Left kidney (tissue), 2 donors: ENCODE results near the gene DERA. TPM values are rescaled to one million over a fixed set of nuclear protein-coding genes. Genes with fewer than 3 reads are reported as not detected.
"Not testable (repeated sequence)": the region's sequence is repeated elsewhere in the genome, so short reads cannot be mapped to it uniquely, and the experiment has no call there.

ENCODE experiments used
- DNase-seq: peaks from one replicate; pipeline ENCODE4 v3.0.0-alpha.2; 2013
- polyA plus RNA-seq: library from polyadenylated mRNA; unstranded; fragments of 120-200 nt; gene quantifications from one replicate; pipeline ENCODE4 v1.2.1, GENCODE V29; 2013; ENCODE audit not compliant: insufficient read length

DERA gene
- polyA plus RNA-seq, 1 donor, result 49.9 TPM

DNA sequence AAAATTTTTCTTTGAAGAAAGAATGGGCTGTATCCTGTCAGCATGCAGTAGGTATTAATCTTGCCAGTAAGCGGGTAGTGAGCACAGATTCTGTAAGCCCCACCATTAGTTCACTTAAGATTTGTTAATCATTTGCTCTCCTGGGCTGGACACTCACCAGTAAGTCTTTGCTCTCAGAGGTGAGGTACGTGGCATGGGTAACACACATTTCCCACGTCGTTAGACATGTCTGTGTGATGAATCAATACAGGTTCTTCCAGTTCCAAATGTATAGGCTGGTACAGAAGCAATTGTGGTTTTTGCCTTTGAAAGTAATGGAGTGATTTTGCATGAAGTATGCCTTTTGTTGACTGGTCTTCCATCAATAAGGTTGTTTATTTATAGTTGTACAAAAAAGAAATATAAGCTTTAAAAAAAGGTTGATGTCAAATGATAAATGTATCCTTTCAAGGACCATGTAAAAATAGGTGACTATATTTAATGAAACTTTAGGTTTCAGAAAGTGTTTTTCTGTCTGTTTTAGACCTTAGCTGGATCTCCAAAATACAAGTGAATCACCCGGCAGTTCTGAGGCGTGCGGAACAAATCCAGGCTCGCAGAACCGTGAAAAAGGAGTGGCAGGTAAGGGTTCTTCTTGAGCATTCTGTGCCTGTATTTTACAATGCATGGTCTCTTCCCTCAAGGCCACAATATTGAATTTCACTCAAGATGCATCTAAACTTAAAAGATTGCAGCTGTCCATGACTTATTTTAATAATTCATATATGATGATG lies 45.5 kb downstream of the DERA start:
- DNase-seq, result no peak

DNA sequence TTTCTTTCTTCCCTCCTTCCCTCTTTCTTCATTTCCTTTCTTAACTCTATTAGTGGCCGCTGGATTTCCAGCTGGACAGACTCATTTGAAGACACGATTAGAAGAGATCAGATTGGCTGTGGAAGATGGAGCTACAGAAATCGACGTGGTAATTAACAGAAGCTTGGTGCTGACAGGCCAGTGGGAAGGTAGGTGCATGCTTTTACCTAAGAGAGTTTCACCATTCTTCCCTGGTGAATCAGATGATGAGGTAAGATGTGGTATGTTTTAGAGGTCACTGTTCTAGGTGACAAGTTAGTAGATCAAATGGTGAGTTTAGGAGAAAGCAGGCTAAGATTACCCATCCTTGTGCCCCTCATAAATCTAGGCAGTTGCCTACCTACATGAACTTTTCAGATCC lies 51.6 kb downstream of the DERA start:
- no peak for DNase-seq

DNA sequence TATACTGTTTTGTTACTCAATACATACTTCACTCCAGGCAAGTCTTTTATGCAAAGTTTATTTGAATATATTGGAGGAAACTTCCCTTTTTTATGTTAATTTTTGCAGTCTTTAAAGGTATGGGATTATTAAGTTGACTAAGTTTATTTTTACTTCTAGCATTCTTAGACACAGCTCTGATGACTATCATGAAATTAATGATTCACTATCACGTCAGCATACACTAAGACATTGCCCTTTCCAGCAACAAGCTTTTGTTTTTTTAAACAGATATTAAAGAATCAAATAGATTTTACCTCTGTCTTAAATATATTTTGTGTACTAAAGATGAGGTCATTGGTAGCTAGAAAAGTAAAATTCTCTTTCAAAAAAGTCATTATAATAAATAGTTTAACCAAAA lies 52.1 kb downstream of the DERA start:
- no peak for DNase-seq

DNA sequence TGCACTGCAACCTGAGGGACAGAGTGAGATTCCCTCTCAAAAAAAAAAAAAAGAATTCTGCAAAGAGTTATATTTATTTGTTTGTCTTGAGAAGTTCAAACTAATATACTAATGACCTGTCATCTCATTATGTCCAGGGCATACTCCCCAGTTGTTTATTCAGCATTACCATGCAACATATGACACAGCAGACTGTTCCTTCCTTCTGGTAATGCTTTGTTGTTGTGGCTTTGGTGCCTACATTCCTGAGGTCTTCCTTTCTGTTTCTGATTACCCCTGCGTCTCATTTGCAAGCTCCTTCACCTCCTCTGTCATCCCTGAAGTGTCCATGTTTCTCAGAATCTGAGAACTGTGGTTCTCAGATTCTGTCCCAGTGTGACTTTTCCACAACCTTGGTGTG lies 55.3 kb downstream of the DERA start:
- DNase-seq, result no peak

DNA sequence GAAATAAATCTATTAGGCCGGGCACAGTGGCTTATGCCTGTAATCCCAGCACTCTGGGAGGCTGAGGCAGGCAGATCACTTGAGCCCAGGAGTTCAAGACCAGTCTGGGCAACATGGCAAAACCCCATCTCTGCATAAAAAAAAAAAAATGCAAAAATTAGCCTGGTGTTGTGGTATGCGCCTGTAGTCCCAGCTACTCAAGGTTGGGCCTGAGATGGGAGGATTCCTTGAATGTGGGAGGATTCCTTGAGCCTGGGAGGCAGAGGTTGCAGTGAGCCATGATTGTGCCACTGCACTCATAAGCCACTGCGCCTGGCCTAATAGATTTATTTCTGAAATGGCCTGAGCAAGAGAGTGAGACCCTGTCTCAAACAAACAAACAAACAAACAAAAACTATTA lies 55.9 kb downstream of the DERA start:
- not testable (repeated sequence) for DNase-seq

DNA sequence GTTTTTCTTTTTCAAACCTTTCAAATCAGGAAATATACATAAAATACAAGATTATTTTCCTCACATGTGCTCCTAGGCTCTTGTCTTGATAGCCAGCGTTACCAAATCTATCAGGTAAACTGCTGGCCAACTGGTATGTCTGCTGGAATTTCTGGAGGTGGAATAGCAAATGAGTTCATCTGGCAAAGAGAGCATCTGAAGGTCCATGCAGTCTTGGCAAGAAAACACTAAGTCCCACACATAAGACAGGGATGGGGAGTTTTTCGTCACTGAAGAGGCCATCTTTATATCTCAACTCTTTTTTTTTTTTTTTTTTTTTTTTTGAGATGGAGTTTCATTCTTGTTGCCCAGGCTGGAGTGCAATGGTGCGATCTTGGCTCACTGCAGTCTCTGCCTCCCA lies 60.1 kb downstream of the DERA start:
- DNase-seq, result no peak

DNA sequence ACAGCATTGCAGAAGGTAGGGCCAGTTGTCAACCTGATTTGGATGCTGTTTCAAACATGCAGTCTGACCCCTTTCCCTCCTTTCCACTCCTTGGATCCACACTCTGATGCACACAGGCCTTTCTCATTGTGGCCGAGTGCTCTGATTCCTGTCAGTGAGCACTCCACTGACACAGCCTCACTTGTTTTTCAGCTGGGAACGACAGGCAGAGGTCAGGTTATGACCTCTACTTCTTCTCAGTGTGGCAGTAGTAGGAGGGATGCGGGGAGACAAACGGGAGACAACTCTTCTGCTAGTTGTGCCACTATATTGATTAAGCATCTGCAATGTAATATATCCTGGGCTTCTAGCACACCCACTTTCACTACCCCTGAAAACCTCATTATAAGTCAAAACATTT lies 61.8 kb downstream of the DERA start:
- DNase-seq, result no peak

DNA sequence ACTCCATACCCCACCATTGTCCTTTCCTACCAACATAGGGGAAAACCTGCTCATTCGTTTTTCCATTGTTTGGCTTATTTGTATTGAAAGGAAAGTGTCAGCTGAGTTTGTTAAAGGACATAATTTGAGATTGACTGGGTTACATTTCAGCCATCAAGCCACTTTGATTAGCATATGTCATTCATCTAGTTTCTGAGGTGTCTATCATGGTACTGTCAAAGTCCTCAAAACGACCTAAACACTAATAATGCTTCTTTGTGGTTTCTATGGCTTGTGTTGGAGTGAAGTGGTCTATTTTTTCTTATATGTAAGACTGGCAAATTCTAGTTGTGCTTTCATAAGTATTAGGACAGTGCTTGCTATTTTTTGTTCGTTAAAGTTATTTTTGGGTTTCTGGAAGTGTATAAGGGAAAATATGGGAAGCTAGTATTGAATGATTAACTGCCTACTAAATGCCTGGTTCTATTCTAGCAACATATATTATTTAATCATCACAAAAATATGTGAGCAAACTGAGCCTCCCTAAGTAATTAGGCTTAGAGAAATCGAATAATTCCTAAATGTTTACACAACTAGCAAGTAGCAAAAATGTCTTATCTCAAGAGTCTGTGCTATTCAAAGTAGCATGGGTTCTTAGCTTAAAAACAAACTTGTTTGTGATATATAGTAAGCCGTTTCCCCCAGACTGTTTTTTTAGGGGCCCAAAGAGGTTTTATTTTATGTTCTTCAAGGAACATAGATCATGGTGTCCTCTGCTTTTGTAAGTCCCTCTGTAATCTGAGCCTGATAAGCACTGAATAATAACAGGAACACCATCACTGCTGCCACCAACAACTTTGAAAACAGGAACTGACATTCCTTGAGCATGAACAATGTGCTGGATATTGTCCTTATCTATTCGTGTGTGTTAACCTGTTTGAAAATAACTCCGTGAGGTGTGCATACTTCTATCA lies 67.1 kb downstream of the DERA start:
- DNase-seq, result peak; percentile 38

DNA sequence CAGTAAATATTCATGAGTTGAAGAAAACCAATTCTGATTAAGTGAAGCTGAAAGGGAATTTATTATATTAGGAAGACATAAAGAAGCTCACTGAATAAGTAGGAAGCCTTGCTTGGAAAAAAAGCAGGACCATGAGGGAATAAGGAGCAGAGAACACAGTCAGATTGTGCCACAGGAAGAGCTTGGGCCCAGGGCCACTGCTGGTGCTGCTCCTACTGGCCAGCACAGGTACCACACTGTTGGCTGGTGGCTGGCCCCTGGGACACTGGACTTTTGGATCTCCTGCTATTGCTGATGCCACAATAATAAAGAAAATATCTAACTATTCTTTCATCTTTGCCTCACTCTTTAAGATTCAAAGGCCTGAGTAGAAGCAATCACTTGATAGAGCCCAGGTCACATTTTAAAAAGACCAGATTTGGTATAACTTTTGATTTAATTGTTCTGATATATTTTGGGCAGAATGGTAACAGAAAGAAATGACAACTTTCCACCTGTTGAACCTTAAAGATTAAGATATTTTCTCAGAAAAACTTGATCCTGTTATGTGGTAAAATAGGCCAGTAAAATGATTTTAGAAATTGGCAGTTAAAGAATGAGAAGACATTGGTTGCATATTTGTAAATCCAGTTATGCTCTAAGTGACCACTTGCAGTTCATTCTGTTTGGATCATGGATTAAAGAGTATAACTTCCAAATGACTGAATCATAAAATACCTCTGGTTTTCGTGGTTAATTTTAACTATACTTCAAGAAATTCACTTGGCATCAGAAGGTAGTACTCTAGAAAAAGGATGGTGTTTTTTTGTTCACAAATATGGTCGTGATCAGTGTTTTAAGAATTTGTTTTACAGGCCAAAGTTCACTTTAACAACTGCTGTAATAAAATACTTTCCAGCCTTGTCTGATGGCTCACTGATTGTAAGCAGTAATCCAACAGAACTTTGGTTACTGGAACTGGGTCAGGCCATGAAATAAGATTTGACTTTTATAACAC lies 68.3 kb downstream of the DERA start:
- no peak for DNase-seq

DNA sequence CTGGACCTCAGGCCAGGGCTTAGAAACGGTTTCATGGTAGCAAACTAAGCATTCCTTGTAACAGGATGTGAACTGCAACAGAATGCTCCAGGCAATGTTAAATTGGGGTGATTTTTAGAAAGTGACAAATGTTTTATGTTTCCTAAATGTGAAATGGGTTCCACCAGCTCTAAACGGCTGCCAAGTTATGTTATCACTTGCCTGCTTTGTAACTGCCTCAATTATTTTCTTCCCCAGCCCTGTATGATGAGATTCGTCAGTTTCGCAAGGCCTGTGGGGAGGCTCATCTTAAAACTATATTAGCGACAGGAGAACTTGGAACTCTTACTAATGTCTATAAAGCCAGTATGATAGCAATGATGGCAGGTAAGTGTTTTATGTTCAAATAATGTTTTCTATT lies 70.9 kb downstream of the DERA start:
- DNase-seq, result no peak

DNA sequence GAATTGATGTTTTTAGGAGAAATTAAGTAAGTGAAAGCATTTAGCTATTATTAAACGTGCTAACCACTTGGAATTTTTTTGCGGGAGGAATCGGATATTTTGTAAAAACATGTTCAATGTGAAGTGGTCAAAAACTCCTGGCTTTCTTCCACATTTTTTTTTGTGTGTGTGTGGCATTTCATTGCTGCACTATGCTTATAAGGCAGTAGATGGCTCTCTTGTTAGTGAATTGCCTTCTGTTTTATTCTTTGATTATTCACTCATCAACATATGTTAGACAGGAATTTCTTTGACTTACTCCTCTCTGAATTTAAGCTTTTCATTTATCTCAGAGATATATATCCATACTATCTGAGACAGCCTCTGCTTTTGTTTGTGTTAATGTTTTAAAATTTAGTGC lies 71.3 kb downstream of the DERA start:
- no peak for DNase-seq

DNA sequence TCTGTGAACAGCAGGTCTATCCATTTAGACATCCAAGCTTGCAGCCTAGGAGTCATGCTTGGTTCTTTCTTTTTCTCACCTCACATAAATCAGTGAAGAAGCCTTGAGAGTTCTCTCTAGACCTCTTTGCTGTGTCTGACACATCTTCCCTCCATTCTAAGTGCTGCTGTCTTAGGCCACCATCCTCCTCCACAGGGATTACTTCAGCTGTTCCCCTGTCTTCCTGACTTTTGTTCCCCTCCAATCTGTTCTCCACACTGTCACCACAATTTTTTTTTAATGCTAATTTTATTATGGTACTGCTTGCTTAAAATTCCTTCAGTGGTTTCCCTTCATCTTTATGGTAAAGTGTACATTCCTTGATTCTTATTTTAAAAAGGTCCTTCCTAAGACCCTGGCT lies 71.8 kb downstream of the DERA start:
- DNase-seq, result no peak

DNA sequence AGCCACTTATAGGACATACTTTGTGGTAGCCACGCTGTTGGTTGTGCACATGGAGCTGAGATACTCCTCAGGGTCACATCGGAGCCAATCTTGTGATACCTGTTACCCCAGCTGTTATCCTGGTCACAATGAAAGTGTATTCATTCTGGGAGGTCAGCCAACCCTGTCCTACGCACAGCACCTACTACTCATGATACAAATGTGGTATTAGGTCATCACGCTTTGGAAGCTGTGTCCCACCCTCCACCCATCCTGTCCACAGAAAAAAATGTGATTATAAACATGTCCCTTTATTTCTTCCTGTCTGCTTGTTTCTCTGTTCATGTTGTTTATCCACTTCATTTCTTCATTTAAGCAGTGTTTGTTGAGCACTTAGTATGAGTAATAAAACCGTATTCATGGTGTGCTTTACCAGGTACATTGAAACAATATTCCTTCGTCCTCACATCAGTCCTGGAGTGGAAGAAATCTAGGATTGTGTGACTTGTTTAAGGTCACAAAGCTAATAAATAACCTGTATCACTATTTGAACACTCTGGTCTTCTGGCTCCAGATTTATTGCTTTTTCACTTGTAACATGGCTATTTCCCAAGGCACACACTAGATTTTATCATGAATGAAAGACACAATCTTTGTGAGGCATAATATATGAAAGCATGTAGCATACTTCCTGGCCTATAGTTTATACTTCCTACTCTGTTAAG lies 73.1 kb downstream of the DERA start:
- no peak for DNase-seq

DNA sequence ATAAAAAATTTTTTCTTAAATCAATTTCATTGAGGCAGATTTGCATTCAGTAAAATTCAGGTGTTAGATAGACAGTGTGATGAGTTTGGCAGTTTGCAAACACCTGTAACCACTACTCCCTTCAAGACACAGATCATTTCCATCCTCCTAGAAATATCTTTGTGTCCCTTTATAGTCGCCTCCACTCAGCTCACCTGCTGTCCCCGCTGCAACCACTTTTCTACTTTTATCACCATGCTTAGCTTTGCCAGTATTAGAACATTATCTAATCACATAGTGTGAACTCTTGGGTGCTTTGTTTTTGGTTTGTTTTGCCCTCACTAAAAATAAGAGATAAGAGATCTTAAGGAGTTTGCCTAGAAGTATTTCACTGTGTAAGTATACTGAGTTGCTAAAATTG lies 73.8 kb downstream of the DERA start:
- no peak for DNase-seq

DNA sequence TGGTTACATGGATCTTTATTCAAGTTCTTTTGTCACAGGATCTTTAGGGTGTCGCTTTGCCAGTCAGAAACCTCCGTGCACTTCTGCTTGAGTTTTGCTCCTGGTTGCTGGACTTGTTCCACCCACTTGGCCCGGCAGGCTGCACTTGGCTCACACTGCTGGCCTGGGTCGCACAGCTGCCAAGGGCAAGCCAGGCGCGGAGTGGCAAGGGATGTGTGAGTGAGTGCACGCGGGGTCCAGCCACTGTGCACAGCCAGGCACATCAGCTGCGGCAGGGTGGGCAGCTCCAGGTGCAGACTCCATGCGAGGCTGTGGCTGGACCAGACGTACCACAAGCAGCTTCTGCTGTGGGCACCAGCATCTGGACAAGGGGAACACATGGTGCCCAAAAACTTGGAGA lies 76.6 kb downstream of the DERA start:
- no peak for DNase-seq

DNA sequence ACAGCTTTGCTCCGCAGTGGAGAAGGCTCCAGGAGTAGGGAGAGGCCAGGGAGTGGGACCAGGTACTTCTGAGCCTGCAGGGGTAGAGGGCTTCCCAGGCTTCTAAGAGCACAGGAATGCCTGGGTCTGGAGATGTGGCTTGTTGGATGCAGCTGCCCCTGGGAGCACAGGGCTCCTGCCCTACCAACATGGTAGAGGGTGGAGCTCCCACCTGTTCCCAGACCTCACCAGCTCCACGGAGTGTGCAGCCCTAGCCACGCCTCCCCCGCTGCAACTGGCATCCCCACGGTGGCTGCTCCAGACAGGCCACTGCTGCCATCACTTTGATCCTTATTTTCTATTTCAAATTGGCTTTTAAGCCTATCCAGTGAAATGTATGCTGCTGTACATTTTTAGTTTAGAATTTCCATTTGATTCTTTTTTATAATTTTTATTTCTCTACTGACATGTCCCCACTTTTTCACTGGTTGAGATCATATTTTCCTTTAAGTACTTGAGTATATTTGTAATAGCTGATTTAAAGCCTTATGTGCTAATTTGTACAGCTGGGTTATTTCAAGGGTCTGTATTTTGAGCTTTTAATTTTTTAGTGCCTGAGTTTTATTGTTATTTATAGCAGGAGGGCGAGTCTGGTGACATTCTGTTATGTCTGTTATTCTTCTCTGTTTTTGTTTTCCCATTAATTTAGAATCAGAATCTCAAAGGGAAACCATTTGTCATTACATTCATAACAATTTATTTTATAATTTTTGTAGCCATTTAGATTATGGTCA lies 78.0 kb downstream of the DERA start:
- no peak for DNase-seq

DNA sequence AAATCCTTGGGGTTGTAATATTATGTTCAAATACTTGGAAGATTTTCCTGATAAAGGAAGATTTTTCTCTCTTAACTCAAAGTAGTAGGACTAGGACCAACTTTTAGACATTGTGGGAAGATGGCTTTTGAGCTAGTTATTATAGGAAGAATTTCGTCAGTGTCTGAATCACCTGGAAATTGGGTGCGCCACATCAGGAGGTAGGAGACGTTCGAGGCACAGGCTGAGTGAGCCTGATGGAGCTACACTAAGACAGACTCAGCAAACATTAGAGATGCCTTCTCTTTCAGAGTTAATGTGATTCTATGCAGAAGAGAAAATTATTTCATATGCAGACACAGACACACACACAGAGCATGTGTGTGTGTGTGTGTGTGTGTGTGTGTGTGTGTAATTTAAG lies 84.7 kb downstream of the DERA start:
- no peak for DNase-seq

DNA sequence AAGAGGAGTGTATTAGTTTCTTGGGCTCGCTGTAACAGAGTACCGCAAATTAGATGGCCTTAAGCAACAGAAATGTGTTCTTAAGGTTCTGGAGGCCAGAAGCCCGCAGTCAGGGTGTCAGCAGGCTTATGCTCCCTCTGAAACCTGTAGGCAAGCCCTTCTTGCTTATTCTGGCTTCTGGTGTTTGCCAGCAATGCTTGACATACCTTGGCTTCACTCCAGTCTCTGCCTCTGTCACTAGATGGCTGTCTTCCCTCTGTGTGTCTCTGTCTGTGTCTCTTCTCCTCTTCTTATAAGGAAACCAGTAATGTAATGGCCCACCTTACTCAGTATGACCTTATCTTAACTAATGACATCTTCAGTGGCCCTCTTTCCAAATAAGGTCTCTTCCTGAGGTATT lies 85.1 kb downstream of the DERA start:
- no peak for DNase-seq

DNA sequence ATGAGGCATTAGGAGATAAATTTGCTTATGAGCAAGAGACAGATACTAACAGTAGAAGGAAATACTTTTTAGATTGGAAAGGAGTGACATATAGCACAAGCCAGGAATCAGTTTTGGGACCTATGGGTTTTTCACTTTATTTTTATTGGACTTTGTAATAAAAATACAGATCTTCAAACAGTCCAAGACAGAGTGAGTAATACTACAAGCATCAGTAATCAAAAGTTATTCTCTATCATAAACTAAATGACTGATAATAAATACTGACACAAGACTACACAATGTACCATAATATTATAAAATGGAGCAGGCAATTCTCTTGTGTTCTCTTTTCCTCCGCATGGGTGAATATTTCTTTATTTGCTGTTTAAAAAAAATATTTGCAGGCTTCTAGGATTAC lies 85.8 kb downstream of the DERA start:
- no peak for DNase-seq

DNA sequence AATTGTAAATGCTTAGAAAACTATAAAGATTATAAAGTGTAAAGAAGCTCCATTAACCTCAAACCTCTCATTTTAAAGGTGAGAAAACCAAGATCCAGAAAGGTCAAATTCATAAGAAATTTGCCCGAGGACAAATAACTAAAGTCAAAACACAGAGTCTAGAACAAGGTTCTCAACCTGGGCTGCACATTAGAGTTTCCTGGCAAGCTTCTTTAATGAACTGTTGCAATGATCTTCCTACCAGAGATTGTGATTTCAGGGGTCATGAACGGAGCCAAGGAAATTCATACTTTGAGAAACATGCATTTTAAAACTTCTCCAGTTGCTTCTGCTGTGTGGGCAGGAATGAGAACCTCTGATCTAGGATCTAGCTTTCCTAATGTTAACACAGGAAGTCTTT lies 86.8 kb downstream of the DERA start:
- no peak for DNase-seq

DNA sequence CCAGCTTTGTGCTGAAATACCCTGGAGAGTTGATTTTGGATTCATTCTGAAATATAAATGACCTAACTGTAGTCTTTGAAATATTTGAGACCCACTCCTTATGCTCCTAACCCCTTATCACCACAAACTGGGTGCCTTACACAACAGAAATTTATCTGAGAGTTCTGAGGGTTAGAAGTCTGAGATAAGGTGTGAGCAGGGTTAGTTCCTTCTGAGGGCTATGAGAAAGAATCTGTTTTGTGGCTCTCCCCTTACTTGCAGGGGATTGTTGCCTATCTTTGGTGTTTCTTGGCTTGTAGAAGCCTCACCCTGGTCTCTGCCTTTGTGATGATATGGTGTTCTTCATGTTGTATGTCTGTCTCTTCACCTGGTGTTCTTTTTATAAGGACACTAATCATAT lies 91.7 kb downstream of the DERA start:
- DNase-seq, result no peak
